ENCODE results near the gene AIG1.
"Not testable (repeated sequence)": the region's sequence is repeated elsewhere in the genome, so short reads cannot be mapped to it uniquely, and the experiment has no call there.

The AIG1 gene

DNA sequence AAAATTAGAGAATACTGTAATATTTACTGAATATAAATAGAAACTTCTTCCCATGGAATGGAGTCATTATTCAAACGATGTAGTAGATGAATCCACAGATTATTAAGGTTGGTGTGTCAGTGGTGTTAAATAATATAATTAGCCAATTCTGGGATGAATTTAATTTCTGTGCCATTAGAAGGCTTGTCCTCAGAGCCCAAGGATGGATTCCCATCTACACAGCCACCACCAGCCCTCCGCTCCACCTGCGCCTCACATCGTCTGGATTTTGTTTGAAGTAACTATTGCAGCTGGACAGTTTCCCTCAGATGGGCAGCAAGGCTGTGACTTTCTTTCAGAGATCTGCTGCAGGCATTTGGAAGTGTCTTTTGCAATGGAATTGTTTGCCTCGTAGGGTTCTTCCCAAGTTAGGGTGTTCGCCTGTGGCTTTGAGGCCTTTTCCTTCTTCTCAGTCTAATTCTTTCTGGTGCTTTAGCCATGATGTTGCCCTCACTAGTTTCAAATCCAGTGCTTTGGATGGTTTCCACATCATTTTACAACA is 104.7 kb downstream of the AIG1 start:
- no peak for DNase-seq (ENCODE audit: low read depth)

DNA sequence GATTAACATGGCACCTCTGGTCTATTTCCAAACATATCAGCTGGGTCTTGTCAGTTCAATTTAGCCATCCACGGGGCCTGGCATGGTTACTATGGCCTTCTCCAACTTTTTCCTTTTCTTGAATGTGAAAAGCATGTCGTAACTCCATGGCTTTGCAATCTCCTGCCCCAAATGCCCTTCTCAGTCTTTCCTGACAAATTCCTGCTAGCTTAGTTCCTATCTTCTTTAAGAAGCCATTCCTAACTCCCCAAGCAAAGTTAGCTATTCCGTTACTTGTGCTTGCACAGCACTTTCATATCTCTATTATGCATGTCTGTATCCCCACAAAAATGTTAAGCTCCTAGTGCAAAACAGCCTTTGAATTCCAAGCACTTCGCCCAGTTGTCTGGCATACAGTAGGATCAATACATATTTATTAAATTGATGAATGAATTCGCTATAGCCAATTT is 105.6 kb downstream of the AIG1 start:
- DNase-seq (ENCODE audit: low read depth), result no peak

DNA sequence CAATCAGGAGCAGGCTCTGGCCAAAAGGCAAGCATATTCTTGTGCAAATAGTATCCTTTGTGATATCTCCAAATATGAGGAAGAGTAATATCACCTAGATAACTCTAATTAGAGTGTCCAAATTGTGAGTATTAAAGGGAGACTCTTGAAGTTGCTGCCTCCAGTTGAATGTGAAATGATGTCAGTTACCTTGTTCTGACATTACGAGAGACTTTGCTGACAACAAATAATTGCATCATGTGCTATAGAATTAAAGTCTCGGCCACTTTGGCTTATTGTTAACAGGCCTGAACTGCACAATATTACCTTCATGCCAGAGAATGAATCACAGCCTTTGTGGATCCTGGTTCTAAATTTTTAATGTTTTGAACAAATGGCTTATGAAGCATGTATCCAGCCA is 106.5 kb downstream of the AIG1 start:
- DNase-seq (ENCODE audit: low read depth), result no peak

DNA sequence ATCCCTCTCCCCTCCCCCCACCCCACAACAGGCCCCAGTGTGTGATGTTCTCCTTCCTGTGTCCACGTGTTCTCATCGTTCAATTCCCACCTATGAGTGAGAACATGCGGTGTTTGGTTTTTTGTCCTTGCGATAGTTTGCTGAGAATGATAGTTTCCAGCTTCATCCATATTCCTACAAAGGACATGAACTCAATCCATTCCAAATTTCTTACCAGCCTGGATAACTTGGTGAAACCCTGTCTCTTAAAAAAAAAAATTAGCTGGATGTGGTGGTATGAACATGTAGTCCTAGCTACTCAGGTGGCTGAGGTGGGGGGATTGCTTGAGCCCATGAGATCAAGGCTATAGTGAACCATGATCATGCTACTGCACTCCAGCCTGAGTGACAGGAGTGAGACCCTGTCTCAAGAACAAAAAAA is 107.7 kb downstream of the AIG1 start:
- not testable (repeated sequence) for DNase-seq (ENCODE audit: low read depth)

DNA sequence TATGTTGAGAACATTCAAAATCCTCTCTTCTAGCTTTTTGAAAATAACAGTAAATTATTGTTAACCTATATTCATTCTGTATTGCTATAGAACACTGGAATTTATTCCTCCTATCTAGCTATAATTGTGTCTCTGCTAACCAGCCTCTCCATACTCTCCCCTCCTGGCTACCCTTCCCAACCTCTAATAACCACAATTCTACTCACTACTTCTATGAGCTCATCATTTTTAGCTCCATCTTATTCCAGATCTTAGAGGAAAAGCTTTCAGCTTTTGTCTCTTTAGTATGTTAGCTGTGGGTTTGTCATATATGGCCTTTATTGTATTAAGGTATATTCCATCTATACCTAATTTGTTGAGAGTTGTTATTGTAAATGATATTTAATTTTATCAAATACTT is 108.8 kb downstream of the AIG1 start:
- DNase-seq (ENCODE audit: low read depth), result no peak

DNA sequence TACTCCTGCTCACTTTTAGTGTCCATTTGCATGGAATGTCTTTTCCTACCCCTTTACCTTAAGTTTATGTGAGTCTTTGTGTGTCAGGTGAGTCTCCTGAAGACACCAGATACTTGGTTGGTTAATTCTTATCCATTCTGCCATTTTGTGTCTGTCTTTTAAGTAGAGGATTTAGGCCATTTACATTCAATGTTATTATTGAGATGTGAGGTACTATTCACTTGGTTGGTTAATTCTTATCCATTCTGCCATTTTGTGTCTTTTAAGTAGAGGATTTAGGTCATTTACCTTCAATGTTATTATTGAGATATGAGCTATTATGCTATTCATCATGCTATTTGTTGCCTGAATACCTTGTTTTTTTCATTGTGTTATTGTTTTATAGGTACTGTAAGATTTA is 113.8 kb downstream of the AIG1 start:
- DNase-seq (ENCODE audit: low read depth), result no peak

DNA sequence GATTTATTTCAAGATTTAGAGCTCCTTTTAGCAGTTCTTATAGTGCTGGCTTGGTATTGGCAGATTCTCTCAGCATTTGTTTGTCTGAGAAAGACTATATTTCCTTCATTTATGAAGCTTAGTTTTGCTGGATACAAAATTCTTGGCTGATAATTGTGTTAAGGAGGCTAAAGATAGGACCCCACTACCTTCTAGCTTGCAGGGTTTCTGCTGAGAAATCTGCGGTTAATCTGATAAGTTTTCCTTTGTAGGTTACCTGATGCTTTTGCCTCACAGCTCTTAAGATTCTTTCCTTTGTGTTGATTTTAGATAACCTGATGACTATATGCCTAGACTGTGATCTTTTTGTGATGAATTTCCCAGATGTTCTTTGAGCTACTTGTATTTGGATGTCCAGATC is 114.3 kb downstream of the AIG1 start:
- DNase-seq (ENCODE audit: low read depth), result no peak

DNA sequence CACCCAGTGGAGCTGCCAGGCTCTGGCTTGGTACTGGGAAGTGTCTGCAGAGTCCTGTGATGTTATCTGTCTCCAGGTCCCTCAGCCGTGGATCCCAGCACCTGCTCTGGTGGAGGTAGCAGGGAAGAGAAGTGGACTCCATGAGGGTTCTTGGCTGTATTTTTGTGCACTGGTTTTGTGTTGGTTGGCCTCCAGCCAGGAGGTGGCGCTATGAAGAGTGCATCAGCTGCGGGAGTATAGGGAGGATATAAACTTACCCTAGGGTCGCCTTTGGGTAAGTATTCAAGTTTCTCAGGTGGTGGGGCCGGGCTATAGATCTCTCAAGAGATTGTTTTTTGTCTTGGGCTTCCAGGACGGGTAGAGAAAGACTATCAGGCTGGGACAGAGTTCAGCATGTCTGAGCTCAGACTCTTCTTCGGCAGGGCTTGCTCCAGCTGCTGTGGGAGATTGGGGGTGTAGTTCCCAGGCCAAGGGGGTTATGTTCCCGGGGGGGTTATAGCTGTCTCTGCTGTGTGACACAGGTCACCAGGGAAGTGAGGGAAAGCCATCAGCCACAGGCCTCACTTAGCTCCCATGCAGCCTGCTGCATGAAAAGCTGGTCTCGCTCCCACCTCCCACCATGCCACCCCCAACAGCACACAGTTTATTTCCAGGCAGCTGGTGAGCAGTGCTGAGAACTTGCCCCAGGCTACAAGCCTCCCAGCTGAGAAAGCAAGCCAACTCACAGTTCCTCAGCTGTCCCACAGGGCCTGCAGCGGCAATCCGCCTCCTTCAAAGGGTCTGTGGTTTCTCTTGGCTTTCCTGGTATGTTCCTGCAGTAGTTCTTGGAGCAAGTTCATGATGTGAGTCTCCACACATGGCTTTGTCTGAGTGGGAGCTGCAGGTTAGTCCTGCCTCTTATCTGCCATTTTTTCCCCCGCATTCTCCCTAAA is 115.7 kb downstream of the AIG1 start:
- DNase-seq (ENCODE audit: low read depth), result peak; percentile 97

DNA sequence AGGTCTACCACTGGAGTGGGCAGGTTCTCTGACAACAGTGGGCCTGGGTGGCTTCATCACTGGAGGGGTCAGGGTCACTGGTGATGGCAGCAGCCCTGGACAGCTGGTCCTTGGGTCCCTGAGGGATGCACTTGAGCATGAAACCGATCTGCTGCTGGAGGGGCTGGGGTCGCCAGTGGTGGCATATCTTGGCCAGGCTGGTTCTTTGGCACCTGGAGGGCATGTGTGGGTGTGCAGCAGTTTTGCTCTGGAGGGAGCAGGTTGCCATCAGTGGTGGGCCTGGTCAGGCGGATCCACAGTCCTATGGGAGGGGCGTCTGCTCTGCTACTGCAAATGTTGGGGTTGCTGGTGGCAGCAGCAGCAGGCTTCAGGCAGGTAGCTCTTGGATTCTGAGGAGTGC is 117.0 kb downstream of the AIG1 start:
- no peak for DNase-seq (ENCODE audit: low read depth)

DNA sequence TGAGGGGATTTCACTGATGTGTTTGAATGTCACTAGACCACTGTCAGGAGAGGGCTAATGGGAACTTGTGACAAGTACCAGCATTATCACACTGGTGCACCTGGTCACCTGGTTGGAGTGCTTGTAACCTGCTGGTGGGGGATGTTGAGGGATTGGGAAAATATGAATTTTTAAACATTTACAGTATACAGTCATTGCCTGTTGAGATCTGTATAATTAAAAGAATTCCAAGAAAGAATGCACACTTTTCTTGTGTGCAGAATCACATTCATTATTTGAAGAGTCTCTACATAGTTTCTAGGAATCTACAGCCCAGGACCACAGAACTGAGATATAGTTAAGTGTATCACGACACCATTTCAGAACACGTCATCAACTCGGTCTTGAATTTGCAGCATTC is 118.4 kb downstream of the AIG1 start:
- DNase-seq (ENCODE audit: low read depth), result no peak

DNA sequence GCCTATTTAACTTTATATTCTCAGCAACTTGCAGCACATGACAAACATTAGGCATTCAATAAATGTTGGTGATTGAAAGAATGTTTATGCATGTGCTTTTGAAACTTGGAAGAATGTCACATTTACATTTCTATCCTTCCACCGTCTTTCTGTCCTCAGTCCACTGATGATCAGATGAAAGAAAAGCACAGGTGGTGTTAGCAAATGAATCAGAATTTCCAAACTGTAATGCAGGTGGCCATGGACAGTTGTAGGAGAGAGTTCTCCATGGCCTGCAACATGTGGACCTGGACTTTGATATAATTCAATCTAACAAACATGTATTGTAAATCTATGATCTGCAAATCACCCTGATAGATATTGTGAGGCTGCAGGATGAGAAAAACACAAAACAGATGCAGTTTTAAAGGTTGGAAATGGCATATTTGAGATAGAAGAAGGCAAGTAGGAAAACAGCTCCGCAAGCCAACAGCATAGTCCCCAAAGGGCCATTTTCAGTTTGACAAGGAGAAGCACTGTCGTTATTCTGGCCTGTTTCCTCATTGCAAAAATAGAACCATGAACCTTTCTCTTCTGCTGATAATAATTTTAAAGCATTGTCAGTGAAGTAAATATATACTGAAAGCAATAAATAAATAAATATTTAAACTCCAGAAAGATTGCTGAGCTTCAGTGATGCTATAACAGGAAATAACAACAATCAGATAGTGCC is 119.4 kb downstream of the AIG1 start:
- DNase-seq (ENCODE audit: low read depth), result no peak

DNA sequence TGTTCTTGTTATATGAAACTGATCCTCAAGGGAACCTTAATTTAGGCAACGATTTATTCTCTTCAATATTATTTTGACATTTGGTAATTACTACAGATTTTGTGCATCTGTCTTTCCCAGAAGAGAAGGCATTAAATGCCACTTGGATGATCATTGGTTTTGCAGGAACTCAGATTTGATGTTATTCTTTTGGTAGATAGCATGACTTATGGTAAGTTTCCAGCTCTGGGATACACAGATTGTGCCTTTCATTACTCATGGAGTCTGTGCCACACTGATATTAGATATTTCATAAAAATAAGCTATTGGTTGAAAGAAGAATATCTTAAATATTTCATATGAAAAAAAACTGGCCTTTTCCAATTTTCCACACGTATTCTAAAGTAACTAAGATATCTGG is 120.1 kb downstream of the AIG1 start:
- no peak for DNase-seq (ENCODE audit: low read depth)

DNA sequence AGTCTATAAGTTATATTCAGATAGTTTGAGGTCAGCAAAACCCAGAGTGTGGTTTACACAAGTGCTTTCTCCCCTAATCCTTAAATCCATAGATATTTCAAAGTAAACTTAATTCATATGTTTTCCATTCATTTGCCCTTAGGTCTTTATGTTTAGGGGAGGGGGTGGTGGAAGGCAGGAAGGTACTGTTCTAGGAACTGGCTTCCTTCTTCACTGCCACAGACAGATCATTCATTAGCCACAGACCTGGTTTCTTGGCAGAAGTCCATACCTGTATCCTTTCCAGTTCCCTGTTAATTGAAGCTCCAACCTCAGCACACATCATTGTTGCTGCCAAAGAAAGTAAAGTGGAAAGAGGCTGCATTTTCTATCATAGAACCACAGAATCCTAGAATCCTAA is 123.0 kb downstream of the AIG1 start:
- no peak for DNase-seq (ENCODE audit: low read depth)

DNA sequence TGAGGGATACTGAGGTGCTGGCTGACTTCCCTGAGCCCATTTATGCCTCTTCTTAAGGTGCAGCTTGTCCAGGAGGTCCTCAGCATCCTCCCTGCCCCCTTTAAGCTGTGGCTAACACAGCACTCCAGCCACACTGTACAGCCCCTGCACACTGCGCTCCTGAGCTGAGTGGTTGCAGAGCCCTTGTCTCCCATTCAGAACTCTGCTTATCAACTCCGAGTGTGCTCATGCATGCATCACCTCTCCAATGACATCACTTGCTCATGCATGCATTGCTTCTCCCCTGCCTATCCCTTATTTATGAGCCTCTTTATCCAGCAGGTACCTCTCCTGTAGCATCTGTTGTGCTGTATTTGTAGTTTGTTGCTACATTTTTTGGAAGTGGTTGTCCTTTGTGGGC is 124.6 kb downstream of the AIG1 start:
- no peak for DNase-seq (ENCODE audit: low read depth)

DNA sequence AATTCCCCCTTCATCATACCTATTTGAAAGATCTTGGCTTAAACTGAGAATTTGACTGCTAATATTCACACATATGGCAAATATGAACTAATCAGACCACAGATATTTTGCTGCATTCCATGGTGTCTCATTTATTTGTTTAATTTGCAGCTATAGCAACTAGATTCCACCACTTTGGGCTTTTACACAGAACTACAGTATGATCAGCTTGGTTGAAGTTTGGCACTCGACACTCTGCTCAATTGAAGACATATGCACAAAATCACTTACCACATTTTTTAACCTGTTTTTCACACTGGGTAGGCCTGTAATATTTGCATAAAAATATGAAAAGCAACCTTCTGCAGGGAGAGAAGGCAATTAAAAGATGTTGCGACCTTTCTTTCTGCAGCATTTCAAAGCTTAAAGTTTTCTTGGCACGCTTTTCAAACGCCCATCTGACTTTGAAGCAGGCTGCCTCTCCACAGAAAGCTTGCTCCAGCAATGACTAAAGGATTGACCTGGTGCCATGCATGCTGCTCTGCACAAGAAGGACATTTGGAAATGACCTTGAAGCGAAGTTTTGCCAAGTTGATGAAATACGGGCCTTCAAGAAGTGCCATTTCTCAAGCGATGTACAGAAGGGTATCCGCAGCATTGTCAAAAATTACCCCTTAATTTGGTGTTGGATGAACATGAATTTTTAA is 126.7 kb downstream of the AIG1 start:
- peak; percentile 76 for DNase-seq (ENCODE audit: low read depth)

DNA sequence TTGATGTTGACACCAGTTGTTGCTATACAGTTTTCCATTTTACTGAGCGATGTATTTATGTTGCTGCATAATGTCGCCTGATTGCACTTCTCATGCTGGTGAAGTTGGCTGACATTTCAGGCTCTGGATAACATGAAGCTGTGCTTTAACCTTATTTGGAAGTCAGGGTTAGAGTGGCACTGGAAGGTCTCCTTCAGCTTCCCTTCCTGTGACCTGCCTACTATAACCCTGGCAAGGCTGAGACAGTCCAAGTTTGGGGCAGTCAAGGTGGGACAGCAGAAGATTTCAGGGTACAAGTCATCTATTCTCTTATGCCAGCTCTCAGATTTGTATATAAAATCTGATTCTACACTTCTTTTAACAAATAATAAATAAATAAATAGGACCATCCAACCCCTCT is 127.6 kb downstream of the AIG1 start:
- DNase-seq (ENCODE audit: low read depth), result no peak

DNA sequence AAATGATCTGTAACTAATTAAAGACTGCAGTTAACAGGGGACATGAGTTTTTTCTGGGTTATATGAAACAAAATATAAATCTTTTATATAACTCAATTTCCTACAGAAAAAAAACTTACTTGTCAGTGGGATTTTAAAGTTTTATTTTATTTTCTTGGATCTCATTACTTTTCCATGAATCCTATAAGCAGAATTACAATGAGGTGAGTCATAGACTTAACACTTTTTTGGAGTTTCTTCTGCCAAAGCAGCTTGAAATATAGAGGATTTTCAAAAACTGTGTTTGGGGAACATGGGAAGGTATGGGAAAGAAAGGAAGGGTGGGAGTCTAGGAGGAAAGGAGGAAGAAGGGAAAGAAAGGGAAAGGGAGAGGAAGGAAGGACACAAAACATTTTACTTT is 130.7 kb downstream of the AIG1 start:
- no peak for DNase-seq (ENCODE audit: low read depth)

DNA sequence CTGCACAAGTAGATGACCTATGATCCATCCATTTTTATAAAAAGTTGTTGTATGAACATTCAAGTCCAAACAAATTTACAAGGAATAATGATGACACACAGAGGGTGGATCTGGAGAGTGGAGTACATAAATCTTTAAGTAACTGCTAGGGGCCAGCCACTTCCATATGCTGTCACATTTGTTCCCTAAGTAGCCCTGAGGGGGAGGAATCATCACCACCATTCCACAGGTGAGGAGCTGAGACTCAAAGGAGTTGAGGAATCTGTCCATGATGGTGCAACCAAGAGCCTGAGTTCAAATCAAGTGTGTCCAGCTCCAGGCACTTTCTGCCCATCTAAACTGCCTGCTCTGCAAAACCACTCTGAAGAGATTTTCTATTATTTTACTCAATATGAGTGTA is 132.1 kb downstream of the AIG1 start:
- no peak for DNase-seq (ENCODE audit: low read depth)

DNA sequence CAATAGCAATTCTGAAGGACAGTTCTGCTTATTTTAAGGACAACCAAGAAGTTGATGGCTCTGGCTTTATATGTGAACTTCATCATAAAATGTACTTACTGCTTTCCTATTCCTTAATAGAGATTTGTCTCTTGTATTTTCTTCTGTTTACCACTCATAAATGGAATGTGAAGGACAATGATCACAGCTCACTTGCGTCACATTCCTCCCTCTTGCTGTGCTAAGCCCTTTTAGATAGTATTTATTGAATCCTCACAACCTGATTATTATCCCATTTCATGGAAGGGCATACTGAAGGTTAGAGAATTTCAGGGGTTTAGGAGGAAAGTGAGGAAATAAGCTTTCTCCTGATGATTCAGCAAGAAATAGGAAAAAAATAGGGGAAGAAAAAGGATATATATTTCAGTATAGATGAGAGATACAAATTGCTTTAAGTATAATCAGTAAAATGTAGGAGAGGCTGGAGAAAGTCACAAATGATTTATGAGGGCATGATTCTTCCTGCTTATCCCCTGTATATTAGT is 132.9 kb downstream of the AIG1 start:
- no peak for DNase-seq (ENCODE audit: low read depth)

DNA sequence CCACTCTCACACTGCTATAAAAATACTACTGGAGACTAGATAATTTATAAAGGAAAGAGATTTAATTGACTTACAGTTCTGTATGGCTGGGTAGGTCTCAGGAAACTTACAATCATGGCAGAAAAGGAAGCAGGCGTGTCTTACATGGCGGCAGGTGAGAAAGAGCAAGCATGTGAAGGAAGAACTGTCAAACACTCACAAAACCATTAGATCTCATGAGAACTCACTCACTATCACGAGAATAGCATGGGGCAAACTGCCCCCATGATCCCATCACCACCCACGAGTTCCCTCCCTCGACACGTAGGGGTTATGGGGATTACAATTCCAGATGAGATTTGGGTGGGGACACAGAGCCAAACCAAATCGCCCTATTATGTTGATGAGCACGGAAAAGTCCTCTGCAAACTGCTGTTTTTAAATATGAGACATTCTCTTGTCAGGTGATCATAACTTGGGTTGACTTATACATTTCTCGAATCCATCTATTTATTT is 133.5 kb downstream of the AIG1 start:
- no peak for DNase-seq (ENCODE audit: low read depth)

DNA sequence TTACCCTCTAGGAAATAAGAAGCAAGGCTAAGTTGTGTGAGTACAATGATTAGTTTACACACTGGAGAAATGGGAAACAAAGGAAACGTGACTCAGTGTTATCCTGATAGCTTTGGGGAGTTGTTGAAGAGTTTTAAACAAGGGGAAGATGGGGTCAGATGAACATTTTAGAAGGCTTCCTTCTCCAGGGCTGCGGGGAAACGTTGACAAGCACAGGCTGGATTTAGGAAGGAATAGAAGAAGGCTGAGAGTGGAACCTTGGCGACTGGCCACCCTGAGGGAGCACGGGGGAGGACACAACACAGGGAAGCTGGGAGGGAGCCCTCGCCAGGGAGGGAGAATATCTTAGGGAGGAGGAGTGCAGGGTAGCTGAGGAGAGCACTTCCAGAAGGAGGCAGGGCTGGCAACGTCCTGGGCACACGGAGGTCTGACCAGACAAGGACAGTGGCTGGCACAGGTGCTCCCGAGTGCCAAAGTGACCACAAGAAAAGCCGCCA is 134.7 kb downstream of the AIG1 start:
- DNase-seq (ENCODE audit: low read depth), result no peak
